ENCODE results near the gene KRTAP10-9.

- no peak for TF ChIP-seq POLR2A (IDR thresholded peaks at IDR 0.05)
- TF ChIP-seq CTCF (IDR thresholded peaks at IDR 0.05), result no peak
These were observed 23.5 kb downstream of the KRTAP10-9 start for GRCh38 chr21:44650265-44650972.

Measured in heart left ventricle (tissue), 13 donors.